Endothelial cell of umbilical vein (primary cell): ENCODE data around the gene PLEKHG4B. TPM values are rescaled to one million over a fixed set of nuclear protein-coding genes. Genes with fewer than 3 reads are reported as not detected.

Source experiments
- BruUV-seq: library from RNA; stranded (reverse); fragments of 400-500 nt; replicated peaks from 2 replicates; lab custom pipeline; 2021; lab: Mats Ljungman, UMichigan
- CTCF ChIA-PET: fragments of 300-600, 350-600 bp; sonication (Branson Sonifier 250); formaldehyde crosslinking; loops from one replicate; lab custom pipeline; 2021; ENCODE audit warnings: antibody characterized with exemption, inconsistent platforms; lab: Charles Lee
- POLR2A ChIA-PET: fragments of 300-600, 350-600 bp; sonication (Branson Sonifier 250); formaldehyde crosslinking; loops from one replicate; lab custom pipeline; 2021; ENCODE audit warnings: antibody characterized with exemption, inconsistent platforms; lab: Charles Lee
- DNase-seq: peaks from one replicate; pipeline ENCODE4 v3.0.0-alpha.2; 2011; ENCODE audit warnings: low read depth, low spot score
- FAIRE-seq: peaks from 2 replicates; lab custom pipeline; 2011; peaks lifted over from hg19 to GRCh38; lab: Jason Lieb, UNC
- H2AFZ ChIP-seq: 2 replicates; pipeline ENCODE4 v1.6.0; 2012; ENCODE audit warnings: low read depth, low read length, control low read depth, inconsistent platforms
- H3K27ac ChIP-seq: 2 replicates; pipeline ENCODE4 v1.5.1; 2011; ENCODE audit warnings: low read depth, mild to moderate bottlenecking, control low read depth, low read length, moderate library complexity; ENCODE audit not compliant: insufficient read depth
- H3K27me3 ChIP-seq, 2 experiments: 2 replicates each; pipeline versions ENCODE4 v1.6.0 to v1.6.1; 2011; ENCODE audit warnings: low read length in 2 of 2, mixed read lengths in 1 of 2; ENCODE audit not compliant: control insufficient read depth in 2 of 2, insufficient read depth in 2 of 2
- H3K36me3 ChIP-seq, 2 experiments: 2 replicates in 1 of 2; 3 replicates in 1 of 2; pipeline ENCODE4 v1.5.1; 2011; ENCODE audit warnings: low read length in 2 of 2, mild to moderate bottlenecking in 1 of 2, moderate library complexity in 1 of 2; ENCODE audit not compliant: control insufficient read depth in 2 of 2, insufficient read depth in 2 of 2; ENCODE audit errors: extremely low read depth in 1 of 2
- H3K4me1 ChIP-seq: 3 replicates; pipeline ENCODE4 v1.5.1; 2011; ENCODE audit warnings: mild to moderate bottlenecking, low read length; ENCODE audit not compliant: control insufficient read depth, insufficient read depth; ENCODE audit errors: extremely low read depth
- H3K4me2 ChIP-seq: 2 replicates; pipeline ENCODE4 v1.6.1; 2011; ENCODE audit warnings: low read length, control low read depth, mixed read lengths; ENCODE audit not compliant: insufficient read depth
- H3K4me3 ChIP-seq, 3 experiments: fragments of 200-600 bp in 1 of 3; sonication (generic), shearing (Covaris generic) in 1 of 3; replicated peaks in 1 of 3; 2 replicates each; pipeline ENCODE4 v1.5.1; 2011 to 2016; ENCODE audit warnings: control low read depth in 3 of 3, low read length in 3 of 3, mild to moderate bottlenecking in 2 of 3, inconsistent platforms in 1 of 3, low read depth in 1 of 3, moderate library complexity in 1 of 3; ENCODE audit not compliant: insufficient read depth in 1 of 3
- H3K79me2 ChIP-seq: 2 replicates; pipeline ENCODE4 v1.6.0; 2012; ENCODE audit warnings: low read length, inconsistent platforms; ENCODE audit not compliant: control insufficient read depth, insufficient read depth
- H3K9ac ChIP-seq: replicated peaks from 2 replicates; pipeline ENCODE3; 2011; ENCODE audit warnings: low read length, control low read depth; ENCODE audit not compliant: insufficient read depth; ENCODE audit errors: extremely low read depth
- H3K9me1 ChIP-seq: replicated peaks from 3 replicates; pipeline ENCODE4 v1.6.0; 2011; ENCODE audit warnings: mild to moderate bottlenecking, low read length; ENCODE audit not compliant: control insufficient read depth, insufficient read depth; ENCODE audit errors: extremely low read depth
- H3K9me3 ChIP-seq: replicated peaks from 2 replicates; pipeline ENCODE4 v1.5.1; 2012; ENCODE audit warnings: low read length, inconsistent platforms; ENCODE audit not compliant: control insufficient read depth, insufficient read depth
- H4K20me1 ChIP-seq: replicated peaks from 2 replicates; pipeline ENCODE3; 2011; ENCODE audit warnings: mild to moderate bottlenecking, low read length; ENCODE audit not compliant: control insufficient read depth, insufficient read depth; ENCODE audit errors: extremely low read depth
- EZH2 ChIP-seq: IDR thresholded peaks from 2 replicates; pipeline ENCODE4 v1.6.1; 2012; ENCODE audit warnings: borderline replicate concordance, low read depth, mild to moderate bottlenecking, moderate library complexity, low read length, inconsistent platforms; ENCODE audit not compliant: severe bottlenecking
- FOS ChIP-seq: IDR thresholded peaks from 2 replicates; pipeline ENCODE4 v1.6.1; 2011; ENCODE audit warnings: mild to moderate bottlenecking, low read length, moderate library complexity, borderline replicate concordance; ENCODE audit not compliant: insufficient read depth
- GATA2 ChIP-seq: IDR thresholded peaks from 2 replicates; pipeline ENCODE4 v1.7.0; 2011; ENCODE audit warnings: low read depth, mild to moderate bottlenecking, moderate library complexity, mixed read lengths, low read length; ENCODE audit not compliant: insufficient read length, insufficient read depth
- JUN ChIP-seq: IDR thresholded peaks from 2 replicates; pipeline ENCODE4 v1.6.1; 2011; ENCODE audit warnings: borderline replicate concordance, low read depth; ENCODE audit not compliant: insufficient read length, insufficient read depth
- MYC ChIP-seq: IDR thresholded peaks from one replicate; pipeline ENCODE4 v1.6.1; 2011; ENCODE audit warnings: mild to moderate bottlenecking, low read depth, low read length
- POLR2A ChIP-seq: IDR thresholded peaks from 2 replicates; pipeline ENCODE4 v1.6.1; 2012; ENCODE audit warnings: low read depth, mild to moderate bottlenecking, control low read depth, low read length
- POLR2AphosphoS5 ChIP-seq: IDR thresholded peaks from 2 replicates; pipeline ENCODE4 v1.6.1; 2012; ENCODE audit warnings: low read depth, mild to moderate bottlenecking, control low read depth, low read length, moderate library complexity; ENCODE audit not compliant: insufficient read depth
- dilution Hi-C: fragments of 300-500 bp; cut with MboI; formaldehyde crosslinking; loops from one replicate; pipeline ENCODE4 v1.15.0; 2019; ENCODE audit warnings: low sequenced_read_pairs; ENCODE audit not compliant: extremely low pct_ligation_motif_present
- intact Hi-C: fragments of 100-400 bp; cut with micrococcal nuclease; formaldehyde crosslinking; loops from one replicate; pipeline ENCODE4 v1.10.0; 2022
- polyA plus RNA-seq, 4 experiments: library from polyadenylated mRNA; depleted of rRNA in 3 of 4; stranded (reverse) in 3 of 4; unstranded in 1 of 4; fragments of >200 nt; gene quantifications; 2 replicates each; pipeline versions ENCODE4 v1.2.1 to v1.2.3, GENCODE V29; 2011 to 2012; ENCODE audit warnings: missing spikeins in 1 of 4
- total RNA-seq: library from RNA; stranded (reverse); gene quantifications from 2 replicates; pipeline ENCODE4 v1.2.3, GENCODE V29; 2021
- TF ChIP-seq, protein P1 (sequence below): IDR thresholded peaks from 2 replicates; pipeline ENCODE4 v1.6.1; 2011; ENCODE audit not compliant: insufficient read depth, insufficient read length
- TF ChIP-seq, protein P2 (sequence below), 2 donors: IDR thresholded peaks; 1 replicate in 1 of 2; 2 replicates in 1 of 2; pipeline ENCODE4 v1.5.1; 2011; ENCODE audit warnings: low read length in 2 of 2, mild to moderate bottlenecking in 2 of 2, moderate library complexity in 2 of 2, control low read depth in 1 of 2, inconsistent platforms in 1 of 2, low read depth in 1 of 2; ENCODE audit not compliant: insufficient read depth in 1 of 2; ENCODE audit errors: extremely low read depth in 1 of 2

The PLEKHG4B gene
- total and polyA plus RNA-seq, 2 donors (not counting 3 experiments of a cell fraction or from before 2014, with no cell fraction given): not detected

DNA sequence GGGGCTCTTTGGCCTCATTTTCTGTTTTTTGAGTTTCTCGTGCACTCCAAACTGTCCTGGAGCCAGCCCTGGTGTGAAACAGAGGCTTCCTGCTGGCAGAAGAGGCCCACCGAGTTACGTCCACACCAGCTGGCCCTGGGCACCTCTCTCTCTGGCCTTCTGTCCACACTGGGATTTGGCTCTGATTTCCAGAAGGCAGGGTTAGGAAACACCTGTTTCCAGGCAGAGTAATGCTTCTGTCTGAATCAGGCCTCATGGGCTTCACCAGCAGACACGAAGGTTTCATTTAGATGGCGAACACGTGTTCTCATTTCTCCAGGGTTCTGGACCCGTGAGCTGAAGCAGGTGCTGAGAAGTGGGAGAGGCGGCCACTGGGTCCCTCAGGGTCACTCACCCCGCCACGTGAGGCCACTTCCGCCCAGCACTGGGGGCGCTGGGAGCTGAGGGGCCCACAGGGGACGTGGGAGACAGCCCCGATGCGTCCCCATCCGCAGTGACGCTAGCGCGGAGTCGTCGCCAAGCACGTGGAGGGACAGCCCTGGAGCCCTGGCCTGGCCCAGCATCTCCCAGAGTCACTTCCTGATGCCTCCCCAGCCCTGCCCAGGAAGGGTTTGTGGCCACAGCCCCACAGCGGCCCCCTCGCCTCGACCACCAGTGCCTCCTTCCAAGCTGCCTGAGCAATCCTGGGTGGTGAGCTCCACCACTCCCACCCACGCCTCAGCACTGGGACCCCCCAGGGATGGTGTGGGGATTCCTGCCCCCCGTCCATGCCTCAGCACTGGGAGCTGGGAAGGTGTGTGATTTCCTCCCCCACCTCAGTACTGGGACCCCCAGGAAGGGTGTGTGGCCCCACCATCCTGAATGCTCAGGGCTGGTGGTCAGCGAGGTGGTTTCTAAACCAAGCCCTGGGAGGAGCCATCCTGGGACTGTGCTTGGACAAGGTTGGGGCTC lies 94.4 kb downstream of the PLEKHG4B start:
- H3K27ac ChIP-seq: no peak overlapping the region
- no peak overlapping the region for H3K4me2 ChIP-seq
- H2AFZ ChIP-seq: no peak overlapping the region
- H3K9me3 ChIP-seq: no peaks in the 10 kb centered on the region
- no peaks in the 10 kb centered on the region for H3K36me3 ChIP-seq
- TF ChIP-seq POLR2AphosphoS5: no peak
- TF ChIP-seq EZH2: no peak
- TF ChIP-seq, protein P1, sequence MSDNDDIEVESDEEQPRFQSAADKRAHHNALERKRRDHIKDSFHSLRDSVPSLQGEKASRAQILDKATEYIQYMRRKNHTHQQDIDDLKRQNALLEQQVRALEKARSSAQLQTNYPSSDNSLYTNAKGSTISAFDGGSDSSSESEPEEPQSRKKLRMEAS: no peak
- DNase-seq (peak; percentile 58), FAIRE-seq (no peak)
- intact Hi-C loops: loop anchor here (5.0 kb wide), 1 partner anchor 136 kb away; the partner anchor contains the start of gene AHRR
- peaks cover 2 to 7% of the 10 kb centered on the region in 2 experiments for H3K27me3 ChIP-seq
- H3K4me3 ChIP-seq: no peak overlapping the region
- H3K4me1 ChIP-seq: no peaks in the 10 kb centered on the region
- H3K9ac ChIP-seq: no peak overlapping the region
- H3K79me2 ChIP-seq: no peaks in the 10 kb centered on the region
- BruUV-seq: no TSS peak
- H3K9me1 ChIP-seq: no peaks in the 10 kb centered on the region
- CTCF ChIA-PET: interaction anchor here (0.9 kb wide), 1 partner anchor 158 kb away, joined by 3 read pairs; no protein-coding TSS in a partner anchor
- H4K20me1 ChIP-seq: no peaks in the 10 kb centered on the region
- dilution Hi-C loops: no loop called here
- POLR2A ChIA-PET: no interaction called here

DNA sequence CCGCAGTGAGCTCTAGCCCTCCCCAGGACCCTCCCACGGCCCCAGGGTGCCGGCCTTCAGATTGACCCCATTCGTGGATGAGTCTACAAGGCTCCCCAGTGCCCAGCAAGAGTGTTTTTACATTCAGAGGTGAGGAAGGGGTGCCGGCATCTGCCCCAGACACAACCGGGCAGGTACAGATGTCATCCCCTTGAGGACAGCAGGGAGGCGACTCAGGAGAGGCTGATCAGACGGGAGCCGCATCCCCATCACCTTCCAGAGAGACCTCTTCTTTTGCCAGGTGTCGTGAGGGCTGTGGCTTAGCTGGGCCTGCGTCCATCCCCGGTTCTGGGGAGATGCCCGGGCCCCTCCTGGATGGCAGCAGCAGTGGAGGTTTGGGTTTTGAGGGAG lies 95.1 kb downstream of the PLEKHG4B start:
- no peak overlapping the region for H3K27ac ChIP-seq
- no peak overlapping the region for H3K4me3 ChIP-seq
- H2AFZ ChIP-seq: no peak overlapping the region
- H3K9me3 ChIP-seq: no peaks in the 10 kb centered on the region
- FAIRE-seq (no peak), DNase-seq (no peak)
- dilution Hi-C loops: no loop called here
- no peaks in the 10 kb centered on the region for H4K20me1 ChIP-seq
- H3K27me3 ChIP-seq: peaks cover 5 to 8% of the 10 kb centered on the region in 2 experiments
- intact Hi-C loops: loop anchor here (5.0 kb wide), 1 partner anchor 135 kb away; the partner anchor contains the start of gene AHRR
- H3K36me3 ChIP-seq: no peaks in the 10 kb centered on the region
- no peaks in the 10 kb centered on the region for H3K9me1 ChIP-seq
- H3K4me2 ChIP-seq: no peak overlapping the region
- no peaks in the 10 kb centered on the region for H3K4me1 ChIP-seq
- CTCF ChIA-PET: interaction anchor here (1.7 to 2.4 kb wide), 3 partner anchors 122 to 239 kb away, joined by 6 to 13 read pairs (median 6); no protein-coding TSS in a partner anchor
- no peak overlapping the region for H3K9ac ChIP-seq
- H3K79me2 ChIP-seq: no peaks in the 10 kb centered on the region
- TF ChIP-seq POLR2AphosphoS5: no peak
- no peak for TF ChIP-seq JUN
- no peak for TF ChIP-seq GATA2
- TF ChIP-seq, protein P1: no peak
- TF ChIP-seq EZH2: no peak
- no peak for TF ChIP-seq FOS
- TF ChIP-seq POLR2A: no peak
- TF ChIP-seq MYC: no peak
- TF ChIP-seq, protein P2, sequence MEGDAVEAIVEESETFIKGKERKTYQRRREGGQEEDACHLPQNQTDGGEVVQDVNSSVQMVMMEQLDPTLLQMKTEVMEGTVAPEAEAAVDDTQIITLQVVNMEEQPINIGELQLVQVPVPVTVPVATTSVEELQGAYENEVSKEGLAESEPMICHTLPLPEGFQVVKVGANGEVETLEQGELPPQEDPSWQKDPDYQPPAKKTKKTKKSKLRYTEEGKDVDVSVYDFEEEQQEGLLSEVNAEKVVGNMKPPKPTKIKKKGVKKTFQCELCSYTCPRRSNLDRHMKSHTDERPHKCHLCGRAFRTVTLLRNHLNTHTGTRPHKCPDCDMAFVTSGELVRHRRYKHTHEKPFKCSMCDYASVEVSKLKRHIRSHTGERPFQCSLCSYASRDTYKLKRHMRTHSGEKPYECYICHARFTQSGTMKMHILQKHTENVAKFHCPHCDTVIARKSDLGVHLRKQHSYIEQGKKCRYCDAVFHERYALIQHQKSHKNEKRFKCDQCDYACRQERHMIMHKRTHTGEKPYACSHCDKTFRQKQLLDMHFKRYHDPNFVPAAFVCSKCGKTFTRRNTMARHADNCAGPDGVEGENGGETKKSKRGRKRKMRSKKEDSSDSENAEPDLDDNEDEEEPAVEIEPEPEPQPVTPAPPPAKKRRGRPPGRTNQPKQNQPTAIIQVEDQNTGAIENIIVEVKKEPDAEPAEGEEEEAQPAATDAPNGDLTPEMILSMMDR (IDR thresholded peaks at IDR 0.05; ENCODE audit: extremely low read depth in 1 of 2, insufficient read depth in 1 of 2, low read depth in 1 of 2, low read length in 2 of 2): no peak
- no TSS peak for BruUV-seq
- POLR2A ChIA-PET: no interaction called here
